ENCODE data around the gene CLTB.
"Not testable (repeated sequence)": the region's sequence is repeated elsewhere in the genome, so short reads cannot be mapped to it uniquely, and the experiment has no call there.

Gene CLTB

DNA sequence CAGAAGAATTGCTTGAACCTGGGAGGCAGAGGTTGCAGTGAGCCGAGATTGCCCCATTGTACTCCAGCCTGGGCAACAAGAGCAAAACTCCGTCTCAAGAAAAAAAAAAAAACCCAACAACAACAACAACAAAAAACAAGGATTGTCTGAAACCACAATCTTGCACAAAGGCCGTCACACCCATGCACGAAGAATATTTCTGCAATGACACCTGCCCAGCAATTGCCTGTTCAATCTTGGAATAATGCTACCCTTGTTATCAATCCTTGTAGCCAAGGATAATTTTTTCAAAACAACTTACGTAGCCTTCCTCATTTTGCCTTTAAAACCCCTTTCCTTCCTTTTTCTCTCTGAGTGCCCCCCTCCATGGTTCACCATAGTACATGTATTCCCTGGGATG is 3.7 kb upstream of the CLTB start:
- Histone ChIP-seq H3K4me3 (ENCODE audit: low read length) (no peak overlapping the region), H3K27me3 (ENCODE audit: insufficient read depth, low read length) (no peaks in the 10 kb centered on the region), H3K36me3 (ENCODE audit: insufficient read depth, low read length) (no peaks in the 10 kb centered on the region), H2AFZ (ENCODE audit: low read depth, low read length) (no peak overlapping the region), H3K9me3 (ENCODE audit: low read length) (no peaks in the 10 kb centered on the region), H3K4me1 (ENCODE audit: insufficient read depth, low read length) (peaks cover 8% of the 10 kb centered on the region)

DNA sequence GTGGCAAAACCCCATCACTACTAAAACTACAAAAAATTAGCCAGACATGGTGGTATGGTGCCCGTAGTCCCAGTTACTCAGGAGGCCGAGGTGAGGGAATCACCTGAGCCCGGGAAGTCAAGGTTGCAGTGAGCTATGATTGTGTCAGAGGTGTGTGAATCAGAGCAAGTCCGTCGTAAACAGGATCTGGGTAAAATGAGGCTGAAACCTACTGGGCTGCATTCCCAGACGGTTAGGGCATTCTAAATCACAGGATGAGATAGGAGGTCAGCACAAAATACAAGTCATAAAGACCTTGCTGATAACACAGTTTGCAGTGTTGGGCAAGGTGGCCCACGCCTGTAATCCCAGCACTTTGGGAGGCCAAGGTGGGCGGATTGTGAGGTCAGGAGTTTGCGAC is 1.9 kb upstream of the CLTB start:
- H3K4me3 ChIP-seq (ENCODE audit: low read length) = no peak overlapping the region
- H3K9me3 ChIP-seq (ENCODE audit: low read length) = no peaks in the 10 kb centered on the region
- H3K4me1 ChIP-seq (ENCODE audit: insufficient read depth, low read length) = peaks cover 8% of the 10 kb centered on the region
- no peaks in the 10 kb centered on the region for H3K27me3 ChIP-seq (ENCODE audit: insufficient read depth, low read length)
- no peaks in the 10 kb centered on the region for H3K36me3 ChIP-seq (ENCODE audit: insufficient read depth, low read length)
- H2AFZ ChIP-seq (ENCODE audit: low read depth, low read length) = no peak overlapping the region

DNA sequence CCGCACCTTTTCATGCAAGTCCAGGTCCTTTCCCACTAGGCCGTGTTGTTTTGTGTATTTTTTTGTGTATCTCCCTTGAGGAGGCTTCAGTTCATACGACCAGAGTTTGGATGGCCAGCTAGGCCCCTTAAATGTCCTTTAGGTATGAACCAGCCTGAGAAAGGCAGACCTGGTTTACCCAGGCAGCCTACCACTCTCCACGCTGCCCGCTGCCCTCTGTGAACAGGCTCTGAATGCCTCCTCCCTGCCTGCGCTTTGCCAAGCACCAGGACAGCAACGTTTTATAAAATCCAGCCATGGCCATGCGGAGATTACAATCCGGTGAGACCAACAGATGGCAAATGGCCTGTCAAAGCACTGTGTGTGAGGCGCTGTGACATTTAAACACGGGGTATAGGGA is 626 bp upstream of the CLTB start:
- Histone ChIP-seq H3K27me3 (ENCODE audit: insufficient read depth, low read length) (no peaks in the 10 kb centered on the region), H3K4me3 (ENCODE audit: low read length) (peak overlapping the region; percentile 38), H2AFZ (ENCODE audit: low read depth, low read length) (no peak overlapping the region), H3K9me3 (ENCODE audit: low read length) (no peaks in the 10 kb centered on the region), H3K36me3 (ENCODE audit: insufficient read depth, low read length) (no peaks in the 10 kb centered on the region), H3K4me1 (ENCODE audit: insufficient read depth, low read length) (peaks cover 8% of the 10 kb centered on the region)

DNA sequence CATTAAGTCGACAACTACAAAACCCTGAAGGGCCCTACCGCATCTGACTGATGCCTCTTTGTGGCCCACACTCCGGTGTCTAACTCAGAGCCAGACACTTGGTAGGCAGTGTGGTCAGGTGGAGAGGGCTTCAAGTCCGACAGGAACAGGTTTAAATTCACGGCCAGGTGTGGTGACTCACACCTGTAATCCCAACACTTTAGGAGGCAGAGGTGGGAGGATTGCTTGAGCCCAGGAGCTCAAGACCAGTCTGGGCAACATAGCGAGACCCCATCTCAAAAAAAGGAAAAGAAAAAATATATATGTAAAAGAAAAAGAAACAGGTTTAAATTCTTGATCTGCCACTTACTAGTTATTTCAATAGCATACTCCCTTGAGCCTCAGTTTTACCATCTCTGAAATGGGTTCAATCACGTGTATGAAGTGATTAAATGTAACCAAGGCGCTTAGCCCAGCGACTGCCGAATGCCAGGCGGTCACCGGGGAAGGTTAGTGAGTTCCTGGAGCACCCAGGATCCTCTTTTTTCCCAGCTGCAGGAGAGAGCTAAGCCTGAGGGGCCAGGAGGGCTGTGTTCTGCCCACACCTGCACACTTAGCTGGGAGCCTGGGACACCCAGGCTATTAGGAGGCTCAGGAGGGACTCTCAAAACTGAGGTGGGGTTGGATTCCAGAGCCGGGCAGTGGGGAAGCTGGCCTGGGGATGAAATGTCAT is 943 bp downstream of the CLTB start:
- Histone ChIP-seq H3K36me3 (ENCODE audit: insufficient read depth, low read length) (no peaks in the 10 kb centered on the region), H3K27me3 (ENCODE audit: insufficient read depth, low read length) (no peaks in the 10 kb centered on the region), H2AFZ (ENCODE audit: low read depth, low read length) (peak overlapping the region; percentile 96), H3K4me3 (ENCODE audit: low read length) (peak overlapping the region; percentile 83), H3K9me3 (ENCODE audit: low read length) (no peaks in the 10 kb centered on the region), H3K4me1 (ENCODE audit: insufficient read depth, low read length) (peaks cover 8% of the 10 kb centered on the region)

- peaks cover 8% of the 10 kb centered on the region for H3K4me1 ChIP-seq (ENCODE audit: insufficient read depth, low read length)
Measured at GRCh38 chr5:176414704-176415103, 1.6 kb downstream of the CLTB start.

GRCh38 chr5:176413709-176414191 is 2.6 kb downstream of the CLTB start:
- no peak overlapping the region for H3K4me3 ChIP-seq (ENCODE audit: low read length)
- no peaks in the 10 kb centered on the region for H3K9me3 ChIP-seq (ENCODE audit: low read length)
- H2AFZ ChIP-seq (ENCODE audit: low read depth, low read length) = no peak overlapping the region
- peaks cover 8% of the 10 kb centered on the region for H3K4me1 ChIP-seq (ENCODE audit: insufficient read depth, low read length)
- no peaks in the 10 kb centered on the region for H3K27me3 ChIP-seq (ENCODE audit: insufficient read depth, low read length)
- peaks cover 5% of the 10 kb centered on the region for H3K36me3 ChIP-seq (ENCODE audit: insufficient read depth, low read length)

More at GRCh38 chr5:176414704-176415103, 1.6 kb downstream of the CLTB start:
- H3K4me3 ChIP-seq (ENCODE audit: low read length) = no peak overlapping the region
- peaks cover 4% of the 10 kb centered on the region for H3K36me3 ChIP-seq (ENCODE audit: insufficient read depth, low read length)
- no peaks in the 10 kb centered on the region for H3K9me3 ChIP-seq (ENCODE audit: low read length)
- no peaks in the 10 kb centered on the region for H3K27me3 ChIP-seq (ENCODE audit: insufficient read depth, low read length)
- no peak overlapping the region for H2AFZ ChIP-seq (ENCODE audit: low read depth, low read length)

GRCh38 chr5:176413255-176413565 is 3.1 kb downstream of the CLTB start:
- H3K9me3 ChIP-seq (ENCODE audit: low read length) = no peaks in the 10 kb centered on the region
- H3K27me3 ChIP-seq (ENCODE audit: insufficient read depth, low read length) = no peaks in the 10 kb centered on the region
- no peak overlapping the region for H2AFZ ChIP-seq (ENCODE audit: low read depth, low read length)
- H3K4me3 ChIP-seq (ENCODE audit: low read length) = no peak overlapping the region
- H3K4me1 ChIP-seq (ENCODE audit: insufficient read depth, low read length) = peaks cover 8% of the 10 kb centered on the region
- H3K36me3 ChIP-seq (ENCODE audit: insufficient read depth, low read length) = peaks cover 5% of the 10 kb centered on the region

- Histone ChIP-seq H3K4me1 (ENCODE audit: insufficient read depth, low read length) (peaks cover 8% of the 10 kb centered on the region), H3K36me3 (ENCODE audit: insufficient read depth, low read length) (peaks cover 8% of the 10 kb centered on the region), H3K4me3 (ENCODE audit: low read length) (no peak overlapping the region), H3K27me3 (ENCODE audit: insufficient read depth, low read length) (no peaks in the 10 kb centered on the region), H3K9me3 (ENCODE audit: low read length) (no peaks in the 10 kb centered on the region), H2AFZ (ENCODE audit: low read depth, low read length) (no peak overlapping the region)
Measured at GRCh38 chr5:176412517-176413254, 3.7 kb downstream of the CLTB start.

DNA sequence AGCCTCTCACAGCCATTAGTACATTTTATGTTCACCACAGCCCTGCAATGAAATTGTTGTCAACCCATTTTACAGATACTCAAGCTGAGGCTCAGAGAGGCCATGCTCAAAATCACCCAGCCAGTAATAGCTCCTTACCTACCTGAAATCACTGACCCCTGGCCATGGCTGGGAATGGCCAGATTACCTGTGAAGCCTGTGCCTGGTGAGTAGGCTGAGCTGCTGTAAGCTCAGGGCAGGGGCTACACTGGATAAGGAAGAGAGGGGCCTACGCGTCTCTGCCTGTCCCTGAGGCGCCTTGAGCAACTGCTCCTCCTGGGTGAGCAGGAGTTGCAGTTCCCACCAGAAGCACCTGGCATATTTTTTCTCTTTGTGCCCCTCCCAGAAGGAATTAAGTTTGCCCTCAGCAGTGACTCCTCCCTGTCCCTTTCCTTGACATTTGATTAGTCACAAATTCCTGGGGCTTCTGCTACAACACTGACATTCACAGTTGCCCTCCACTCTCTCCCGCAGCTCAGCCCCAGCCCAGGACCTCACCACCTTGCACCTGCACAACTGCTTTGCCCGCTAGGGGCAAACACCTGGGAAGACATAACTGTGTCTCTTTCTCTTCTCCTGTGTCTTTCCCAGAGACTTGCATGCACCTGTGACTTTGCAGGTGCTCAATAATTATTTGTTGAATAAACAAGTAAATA is 5.7 kb downstream of the CLTB start:
- no peak overlapping the region for H3K4me3 ChIP-seq (ENCODE audit: low read length)
- H2AFZ ChIP-seq (ENCODE audit: low read depth, low read length) = no peak overlapping the region
- H3K36me3 ChIP-seq (ENCODE audit: insufficient read depth, low read length) = peaks cover 17% of the 10 kb centered on the region
- no peaks in the 10 kb centered on the region for H3K9me3 ChIP-seq (ENCODE audit: low read length)
- H3K27me3 ChIP-seq (ENCODE audit: insufficient read depth, low read length) = no peaks in the 10 kb centered on the region
- peaks cover 2% of the 10 kb centered on the region for H3K4me1 ChIP-seq (ENCODE audit: insufficient read depth, low read length)

DNA sequence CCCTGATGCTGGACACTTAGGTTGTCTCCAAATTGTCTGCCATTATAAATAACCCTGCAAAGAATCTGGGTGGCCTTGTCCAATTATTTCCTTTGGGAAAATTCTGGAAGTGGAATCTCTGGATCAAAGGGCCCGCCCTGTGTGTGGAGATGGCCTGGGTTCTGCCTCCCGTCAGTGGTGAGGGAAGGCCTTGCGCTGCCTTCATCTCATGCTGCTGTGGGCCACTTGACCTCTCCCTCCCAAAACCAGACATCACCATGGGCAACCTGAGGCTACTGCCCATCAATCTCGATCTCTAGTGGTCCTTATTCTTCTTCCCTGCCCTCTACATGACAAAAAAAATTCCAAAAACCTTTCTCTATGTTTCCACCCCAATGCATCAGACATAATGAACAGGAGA is 6.6 kb downstream of the CLTB start:
- Histone ChIP-seq H3K27me3 (ENCODE audit: insufficient read depth, low read length) (no peaks in the 10 kb centered on the region), H3K36me3 (ENCODE audit: insufficient read depth, low read length) (peaks cover 18% of the 10 kb centered on the region), H3K4me3 (ENCODE audit: low read length) (no peak overlapping the region), H3K4me1 (ENCODE audit: insufficient read depth, low read length) (no peaks in the 10 kb centered on the region), H2AFZ (ENCODE audit: low read depth, low read length) (no peak overlapping the region), H3K9me3 (ENCODE audit: low read length) (no peaks in the 10 kb centered on the region)

DNA sequence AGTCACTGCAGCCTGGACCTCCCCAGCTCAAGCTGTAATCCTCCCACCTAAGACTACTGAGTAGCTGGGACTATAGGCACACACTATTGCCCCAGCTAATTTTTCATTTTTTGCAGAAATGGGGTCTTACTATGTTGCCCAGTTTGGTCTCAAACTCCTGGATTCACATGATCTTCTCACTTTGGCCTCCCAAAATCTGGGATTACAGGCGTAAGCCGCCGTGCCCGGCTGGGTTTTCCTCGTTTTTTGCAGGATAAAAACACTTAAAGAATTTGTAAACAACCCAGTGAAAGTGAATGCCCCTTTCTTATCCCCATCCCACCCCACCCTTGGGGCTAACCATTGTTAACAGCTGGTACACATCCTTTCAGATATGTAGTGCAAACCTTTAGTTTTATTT is 7.7 kb downstream of the CLTB start:
- no peaks in the 10 kb centered on the region for H3K9me3 ChIP-seq (ENCODE audit: low read length)
- peaks cover 18% of the 10 kb centered on the region for H3K36me3 ChIP-seq (ENCODE audit: insufficient read depth, low read length)
- no peaks in the 10 kb centered on the region for H3K27me3 ChIP-seq (ENCODE audit: insufficient read depth, low read length)
- no peaks in the 10 kb centered on the region for H3K4me1 ChIP-seq (ENCODE audit: insufficient read depth, low read length)
- no peak overlapping the region for H2AFZ ChIP-seq (ENCODE audit: low read depth, low read length)
- no peak overlapping the region for H3K4me3 ChIP-seq (ENCODE audit: low read length)

- not testable (repeated sequence) for H3K27me3 ChIP-seq (ENCODE audit: insufficient read depth, low read length); H3K4me3 ChIP-seq (ENCODE audit: low read length); H3K4me1 ChIP-seq (ENCODE audit: insufficient read depth, low read length); H3K9me3 ChIP-seq (ENCODE audit: low read length); H2AFZ ChIP-seq (ENCODE audit: low read depth, low read length)
- H3K36me3 ChIP-seq (ENCODE audit: insufficient read depth, low read length) = peaks cover 18% of the 10 kb centered on the region
Measured at GRCh38 chr5:176408252-176408573, 8.1 kb downstream of the CLTB start.

- no peak overlapping the region for H3K4me3 ChIP-seq (ENCODE audit: low read length)
- no peaks in the 10 kb centered on the region for H3K9me3 ChIP-seq (ENCODE audit: low read length)
- H3K36me3 ChIP-seq (ENCODE audit: insufficient read depth, low read length) = peaks cover 18% of the 10 kb centered on the region
- no peak overlapping the region for H2AFZ ChIP-seq (ENCODE audit: low read depth, low read length)
- no peaks in the 10 kb centered on the region for H3K4me1 ChIP-seq (ENCODE audit: insufficient read depth, low read length)
- H3K27me3 ChIP-seq (ENCODE audit: insufficient read depth, low read length) = no peaks in the 10 kb centered on the region
Measured at GRCh38 chr5:176407456-176408251, 8.7 kb downstream of the CLTB start.
